GM12875 (cell line): ENCODE data around the gene NXPE3.

ENCODE experiments used
- H3K4me3 ChIP-seq: one replicate; pipeline ENCODE4 v1.5.1; 2011; ENCODE audit warnings: low read depth, low read length, control low read depth
- CTCF ChIP-seq: IDR thresholded peaks from 2 replicates; pipeline ENCODE4 v1.5.1; 2011; ENCODE audit warnings: low read depth, mild to moderate bottlenecking, control low read depth, inconsistent platforms, low read length, moderate library complexity, borderline replicate concordance; ENCODE audit not compliant: insufficient read depth

The NXPE3 gene

GRCh38 chr3:101823525-101823924 is 44.5 kb downstream of the NXPE3 start:
- no peak for TF ChIP-seq CTCF
- H3K4me3 ChIP-seq = no peak overlapping the region

- no peak overlapping the region for H3K4me3 ChIP-seq
- TF ChIP-seq CTCF = no peak
These were observed 45.7 kb downstream of the NXPE3 start for GRCh38 chr3:101824702-101825101.

GRCh38 chr3:101825904-101826445 is 47.0 kb downstream of the NXPE3 start:
- no peak overlapping the region for H3K4me3 ChIP-seq
- TF ChIP-seq CTCF = no peak

GRCh38 chr3:101827211-101828174 is 48.5 kb downstream of the NXPE3 start:
- H3K4me3 ChIP-seq = peak overlapping the region; percentile 61
- TF ChIP-seq CTCF = no peak

GRCh38 chr3:101828276-101828675 is 49.3 kb downstream of the NXPE3 start:
- H3K4me3 ChIP-seq = peak overlapping the region; percentile 61
- no peak for TF ChIP-seq CTCF

- TF ChIP-seq CTCF = no peak
- H3K4me3 ChIP-seq = peak overlapping the region; percentile 61
These were observed 49.9 kb downstream of the NXPE3 start for GRCh38 chr3:101828691-101829436.
